ENCODE data around the gene PRSS37.

DNA sequence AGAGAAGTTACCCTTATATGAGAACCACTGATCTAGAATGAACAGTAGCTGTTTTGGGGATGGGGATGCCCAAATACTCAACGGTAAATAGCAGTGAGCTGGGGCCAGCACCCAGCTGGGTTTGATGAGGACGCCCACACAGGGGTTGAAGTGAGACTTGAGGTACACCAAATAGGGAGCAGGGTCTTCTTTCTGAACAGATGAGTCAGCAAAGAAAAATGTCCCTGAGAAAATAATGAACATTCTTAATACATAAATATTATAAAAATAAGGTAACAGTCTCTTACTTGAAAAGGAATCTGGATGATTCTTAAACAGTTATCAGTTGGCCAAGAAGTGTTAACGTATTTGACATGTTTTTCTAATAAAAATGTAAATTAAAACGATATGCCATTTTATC lies 2.0 kb downstream of the PRSS37 start:
- TF ChIP-seq, protein P1, sequence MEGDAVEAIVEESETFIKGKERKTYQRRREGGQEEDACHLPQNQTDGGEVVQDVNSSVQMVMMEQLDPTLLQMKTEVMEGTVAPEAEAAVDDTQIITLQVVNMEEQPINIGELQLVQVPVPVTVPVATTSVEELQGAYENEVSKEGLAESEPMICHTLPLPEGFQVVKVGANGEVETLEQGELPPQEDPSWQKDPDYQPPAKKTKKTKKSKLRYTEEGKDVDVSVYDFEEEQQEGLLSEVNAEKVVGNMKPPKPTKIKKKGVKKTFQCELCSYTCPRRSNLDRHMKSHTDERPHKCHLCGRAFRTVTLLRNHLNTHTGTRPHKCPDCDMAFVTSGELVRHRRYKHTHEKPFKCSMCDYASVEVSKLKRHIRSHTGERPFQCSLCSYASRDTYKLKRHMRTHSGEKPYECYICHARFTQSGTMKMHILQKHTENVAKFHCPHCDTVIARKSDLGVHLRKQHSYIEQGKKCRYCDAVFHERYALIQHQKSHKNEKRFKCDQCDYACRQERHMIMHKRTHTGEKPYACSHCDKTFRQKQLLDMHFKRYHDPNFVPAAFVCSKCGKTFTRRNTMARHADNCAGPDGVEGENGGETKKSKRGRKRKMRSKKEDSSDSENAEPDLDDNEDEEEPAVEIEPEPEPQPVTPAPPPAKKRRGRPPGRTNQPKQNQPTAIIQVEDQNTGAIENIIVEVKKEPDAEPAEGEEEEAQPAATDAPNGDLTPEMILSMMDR (IDR thresholded peaks at IDR 0.05) = no peak
- TF ChIP-seq POLR2A (IDR thresholded peaks at IDR 0.05) = no peak

Measured in lower leg skin (tissue), 3 donors.